Ovary (tissue), 9 donors: Measurements from ENCODE around the gene TMOD2. TPM values are rescaled to one million over a fixed set of nuclear protein-coding genes. Genes with fewer than 3 reads are reported as not detected.

Source experiments
- DNase-seq, 5 donors: peaks; one replicate each; pipeline ENCODE4 v3.0.0-alpha.2; 2019 to 2020
- H3K27ac ChIP-seq, 2 donors: fragments of 200-600 bp; one replicate each; pipeline versions ENCODE4 v1.5.1 to v1.8.0; 2019 to 2022
- H3K27me3 ChIP-seq: fragments of 200-600 bp; one replicate; pipeline ENCODE4 v1.8.0; 2022
- H3K36me3 ChIP-seq: fragments of 200-600 bp; sonication (generic); one replicate; pipeline ENCODE4 v1.5.1; 2019
- H3K4me1 ChIP-seq: one replicate; pipeline ENCODE4 v1.8.1; 2013; ENCODE audit warnings: mild to moderate bottlenecking, moderate library complexity; ENCODE audit not compliant: insufficient read depth
- H3K4me3 ChIP-seq: fragments of 200-600 bp; sonication (generic); one replicate; pipeline ENCODE4 v1.5.1; 2017
- H3K9me3 ChIP-seq, 2 donors: fragments of 200-600 bp in 1 of 2; sonication (generic) in 1 of 2; one replicate each; pipeline versions ENCODE4 v1.5.1 to v1.8.1; 2013 to 2019; ENCODE audit warnings: mild to moderate bottlenecking in 1 of 2, moderate library complexity in 1 of 2
- EP300 ChIP-seq: sonication (generic); formaldehyde crosslinking; IDR thresholded peaks from one replicate; pipeline ENCODE4 v1.6.1; 2017; ENCODE audit warnings: antibody characterized with exemption
- POLR2A ChIP-seq: fragments of 450-650 bp; IDR thresholded peaks from one replicate; pipeline ENCODE4 v1.6.1; 2017; ENCODE audit warnings: antibody characterized with exemption, mild to moderate bottlenecking, moderate library complexity
- WGBS, 3 donors: extraction: QIAGEN DNeasy Blood & Tissue Kit in 1 of 3; methylation state at CpG; one replicate each; pipeline versions ENCODE4 v1.1.5 to v1.1.7; 2013 to 2017; 5-methylcytosine and 5-hydroxymethylcytosine counted together
- intact Hi-C, 4 donors: fragments of 100-400 bp; cut with DNase I; formaldehyde crosslinking; loops; one replicate each; pipeline versions ENCODE4 v1.11.0 to v1.15.1; 2022 to 2023
- polyA plus RNA-seq, 2 donors: library from polyadenylated mRNA; stranded (reverse); fragments of 200-250 nt in 1 of 2; fragments of 350-450 nt in 1 of 2; fragmentation: Illumina TruSeq in 1 of 2; extraction: RNeasy Lipid Tissue Mini Kit (QIAGEN cat#74804) in 1 of 2; gene quantifications; one replicate each; pipeline ENCODE4 v1.2.3, GENCODE V29; 2013 to 2014
- total RNA-seq, 7 donors: library from RNA; depleted of rRNA in 2 of 7; stranded (reverse); fragments of >200 nt in 2 of 7; fragmentation: NEBNext Ultra II Directional in 3 of 7; extraction: Animal tissue kit (Norgen Biotek cat#: 25700) in 3 of 7; gene quantifications; one replicate each; pipeline versions ENCODE4 v1.1.0 to v1.2.4, GENCODE V29; 2016 to 2023
- TF ChIP-seq, protein P1 (sequence below), 3 donors: fragments of 450-650 bp in 2 of 3; fragments of 200-600 bp in 1 of 3; IDR thresholded peaks; one replicate each; pipeline versions ENCODE4 v1.5.1 to v1.8.0; 2016 to 2022; ENCODE audit warnings: antibody characterized with exemption in 3 of 3, mild to moderate bottlenecking in 1 of 3
- donor health status: DM: no; HTN: no; CAD: no; lungs with moderate emphysema.
- donor health status: DM: no; HTN: no; CAD: no.
- donor health status: Bipolar disorder and iron deficiency.
- donor health status: DM: yes; HTN: yes; CAD: no.
- donor health status: DM: no; HTN: no; CAD: no.
- donor health status: DM: yes; HTN: yes; CAD: no.

The TMOD2 gene
- total and polyA plus RNA-seq, 9 donors: 3.4 to 15.7 (median 11.9) TPM

GRCh38 chr15:51754267-51754666 is 2.9 kb downstream of the TMOD2 start:
- DNase-seq: no peak
- Histone ChIP-seq H3K9me3 (no peaks in the 10 kb centered on the region), H3K4me1 (peaks cover 3% of the 10 kb centered on the region), H3K36me3 (no peaks in the 10 kb centered on the region), H3K27me3 (no peaks in the 10 kb centered on the region), H3K4me3 (no peak overlapping the region), H3K27ac (no peak overlapping the region)
- TF ChIP-seq, protein P1, sequence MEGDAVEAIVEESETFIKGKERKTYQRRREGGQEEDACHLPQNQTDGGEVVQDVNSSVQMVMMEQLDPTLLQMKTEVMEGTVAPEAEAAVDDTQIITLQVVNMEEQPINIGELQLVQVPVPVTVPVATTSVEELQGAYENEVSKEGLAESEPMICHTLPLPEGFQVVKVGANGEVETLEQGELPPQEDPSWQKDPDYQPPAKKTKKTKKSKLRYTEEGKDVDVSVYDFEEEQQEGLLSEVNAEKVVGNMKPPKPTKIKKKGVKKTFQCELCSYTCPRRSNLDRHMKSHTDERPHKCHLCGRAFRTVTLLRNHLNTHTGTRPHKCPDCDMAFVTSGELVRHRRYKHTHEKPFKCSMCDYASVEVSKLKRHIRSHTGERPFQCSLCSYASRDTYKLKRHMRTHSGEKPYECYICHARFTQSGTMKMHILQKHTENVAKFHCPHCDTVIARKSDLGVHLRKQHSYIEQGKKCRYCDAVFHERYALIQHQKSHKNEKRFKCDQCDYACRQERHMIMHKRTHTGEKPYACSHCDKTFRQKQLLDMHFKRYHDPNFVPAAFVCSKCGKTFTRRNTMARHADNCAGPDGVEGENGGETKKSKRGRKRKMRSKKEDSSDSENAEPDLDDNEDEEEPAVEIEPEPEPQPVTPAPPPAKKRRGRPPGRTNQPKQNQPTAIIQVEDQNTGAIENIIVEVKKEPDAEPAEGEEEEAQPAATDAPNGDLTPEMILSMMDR (IDR thresholded peaks at IDR 0.05): no peak
- no peak for TF ChIP-seq EP300
- no peak for TF ChIP-seq POLR2A
- 89 to 98% (median 93%) methylated on average over 2 of the region's 2 CpGs for WGBS, 3 donors
- intact Hi-C loops: loop anchor here in 1 of 4 donors (5.0 kb wide), 1 partner anchor 47 kb away; no protein-coding TSS in a partner anchor

GRCh38 chr15:51755790-51756189 is 4.4 kb downstream of the TMOD2 start:
- no peaks in the 10 kb centered on the region for H3K36me3 ChIP-seq
- no peak overlapping the region for H3K4me3 ChIP-seq
- no peaks in the 10 kb centered on the region for H3K27me3 ChIP-seq
- no peak for TF ChIP-seq POLR2A
- TF ChIP-seq, protein P1 (IDR thresholded peaks at IDR 0.05): no peak
- TF ChIP-seq EP300: no peak
- no peak for DNase-seq
- intact Hi-C loops: no loop called here
- WGBS, 3 donors: 68 to 94% (median 91%) methylated on average over 4 of the region's 4 CpGs
- peaks cover 5% of the 10 kb centered on the region for H3K4me1 ChIP-seq
- no peaks in the 10 kb centered on the region for H3K9me3 ChIP-seq
- no peak overlapping the region for H3K27ac ChIP-seq

GRCh38 chr15:51756482-51756881 is 5.1 kb downstream of the TMOD2 start:
- H3K27ac ChIP-seq: no peak overlapping the region
- H3K27me3 ChIP-seq: no peaks in the 10 kb centered on the region
- no peak overlapping the region for H3K4me3 ChIP-seq
- no peak for DNase-seq
- intact Hi-C loops: no loop called here
- peaks cover 5% of the 10 kb centered on the region for H3K4me1 ChIP-seq
- no peaks in the 10 kb centered on the region for H3K9me3 ChIP-seq
- 84 to 96% (median 93%) methylated on average over 4 of the region's 4 CpGs for WGBS, 3 donors
- TF ChIP-seq EP300 (no peak), POLR2A (no peak)
- TF ChIP-seq, protein P1 (IDR thresholded peaks at IDR 0.05): no peak
- no peaks in the 10 kb centered on the region for H3K36me3 ChIP-seq

DNA sequence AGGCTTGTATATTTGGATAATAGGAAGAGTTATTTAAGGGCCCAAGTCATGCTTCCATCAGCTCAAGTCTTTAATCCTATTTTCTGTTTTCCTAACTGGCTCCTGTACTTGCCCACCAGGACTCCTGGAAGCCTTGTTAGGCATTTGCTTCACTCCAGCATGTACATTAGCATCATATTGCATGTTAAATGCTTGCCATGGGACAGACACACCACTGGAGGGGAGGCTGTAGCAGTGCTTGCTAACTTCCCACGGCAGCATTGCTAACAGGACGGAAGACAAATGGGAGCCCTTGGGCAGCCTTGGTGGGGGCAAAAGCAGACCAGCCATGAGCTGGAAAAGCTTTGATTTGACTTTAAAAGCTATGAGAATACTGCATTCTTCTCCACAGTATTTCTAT is 6.1 kb downstream of the TMOD2 start:
- DNase-seq: no peak
- Histone ChIP-seq H3K9me3 (no peaks in the 10 kb centered on the region), H3K27me3 (no peaks in the 10 kb centered on the region), H3K27ac (no peak overlapping the region), H3K4me3 (no peak overlapping the region), H3K36me3 (no peaks in the 10 kb centered on the region), H3K4me1 (peaks cover 5% of the 10 kb centered on the region)
- 63 to 88% (median 87%) methylated on average over 2 of the region's 2 CpGs for WGBS, 3 donors
- intact Hi-C loops: no loop called here
- TF ChIP-seq, protein P1 (IDR thresholded peaks at IDR 0.05): no peak
- no peak for TF ChIP-seq POLR2A
- no peak for TF ChIP-seq EP300
